Subcutaneous abdominal adipose tissue (tissue), 5 donors: ENCODE data around the gene MPIG6B.
"Not testable (repeated sequence)": the region's sequence is repeated elsewhere in the genome, so short reads cannot be mapped to it uniquely, and the experiment has no call there.

Experiments
- H3K27ac ChIP-seq: one replicate; pipeline ENCODE4 v1.7.0; 2013; ENCODE audit warnings: low read depth, mild to moderate bottlenecking, inconsistent platforms, low read length, moderate library complexity
- H3K27me3 ChIP-seq, 5 donors: one replicate each; pipeline ENCODE4 v1.7.0; 2013; ENCODE audit warnings: low read length in 5 of 5, inconsistent platforms in 1 of 5; ENCODE audit not compliant: control insufficient read depth in 5 of 5, insufficient read depth in 4 of 5
- H3K36me3 ChIP-seq, 5 donors: one replicate each; pipeline ENCODE4 v1.7.0; 2013; ENCODE audit warnings: low read length in 5 of 5; ENCODE audit not compliant: control insufficient read depth in 5 of 5, insufficient read depth in 5 of 5
- H3K4me1 ChIP-seq, 5 donors: one replicate each; pipeline ENCODE4 v1.7.0; 2013; ENCODE audit warnings: low read length in 5 of 5, mild to moderate bottlenecking in 3 of 5, moderate library complexity in 1 of 5; ENCODE audit not compliant: control insufficient read depth in 5 of 5, insufficient read depth in 5 of 5
- H3K4me3 ChIP-seq, 5 donors: one replicate each; pipeline ENCODE4 v1.7.0; 2013; ENCODE audit warnings: low read length in 5 of 5, low read depth in 1 of 5
- H3K9ac ChIP-seq, 5 donors: one replicate each; pipeline ENCODE4 v1.7.0; 2013; ENCODE audit warnings: low read length in 5 of 5, mild to moderate bottlenecking in 4 of 5, moderate library complexity in 3 of 5
- H3K9me3 ChIP-seq, 5 donors: one replicate each; pipeline ENCODE4 v1.7.0; 2013; ENCODE audit warnings: low read length in 5 of 5; ENCODE audit not compliant: control insufficient read depth in 5 of 5
- donor health status: healthy.
- donor health status: healthy.
- donor health status: healthy.
- donor health status: healthy.
- donor health status: healthy.

Gene MPIG6B

GRCh38 chr6:31700740-31701401, 22.3 kb upstream of the MPIG6B start:
- Histone ChIP-seq H3K36me3 (peaks cover 2 to 38% (median 22%) of the 10 kb centered on the region in 5 donors), H3K4me1 (peaks cover 6 to 38% (median 24%) of the 10 kb centered on the region in 5 donors), H3K4me3 (no peak overlapping the region)

GRCh38 chr6:31701666-31702404, 21.3 kb upstream of the MPIG6B start:
- Histone ChIP-seq H3K36me3 (peaks cover 2 to 29% (median 14%) of the 10 kb centered on the region in 5 donors), H3K4me1 (peaks cover 6 to 35% (median 24%) of the 10 kb centered on the region in 5 donors), H3K4me3 (peak overlapping the region; percentile 89 to 98 (median 94)), H3K27me3 (no peaks in the 10 kb centered on the region), H3K27ac (peak overlapping the region; percentile 97), H3K9me3 (no peaks in the 10 kb centered on the region), H3K9ac (peak overlapping the region; percentile 90 to 97 (median 96))

More at GRCh38 chr6:31700740-31701401, 22.3 kb upstream of the MPIG6B start:
- Histone ChIP-seq H3K9ac (peak overlapping the region in 2 of 5 donors; percentile 9 to 30), H3K9me3 (no peaks in the 10 kb centered on the region), H3K27me3 (no peaks in the 10 kb centered on the region), H3K27ac (no peak overlapping the region)

- Histone ChIP-seq H3K27ac (peak overlapping the region; percentile 97), H3K36me3 (peaks cover 2 to 24% (median 12%) of the 10 kb centered on the region in 5 donors), H3K9ac (peak overlapping the region; percentile 90 to 97 (median 96)), H3K27me3 (no peaks in the 10 kb centered on the region), H3K4me1 (peaks cover 6 to 35% (median 24%) of the 10 kb centered on the region in 5 donors), H3K9me3 (no peaks in the 10 kb centered on the region), H3K4me3 (peak overlapping the region; percentile 89 to 98 (median 94))
Measured at GRCh38 chr6:31702405-31702818, 20.8 kb upstream of the MPIG6B start.

GRCh38 chr6:31702819-31703716, 20.1 kb upstream of the MPIG6B start, which contains the start of gene ABHD16A:
ABHD16A (minus strand) TSS chr6:31703324; CDS start chr6:31703281, 43 bp downstream.
- peaks cover 6 to 31% (median 24%) of the 10 kb centered on the region in 5 donors for H3K4me1 ChIP-seq
- peak within 1 kb of the TSS; percentile 90 to 97 (median 96) for H3K9ac ChIP-seq
- peaks cover 0 to 19% (median 12%) of the 10 kb centered on the region in 5 donors for H3K36me3 ChIP-seq
- H3K4me3 ChIP-seq = peak within 1 kb of the TSS; percentile 89 to 98 (median 94)
- no peaks in the 10 kb centered on the region for H3K27me3 ChIP-seq
- H3K27ac ChIP-seq = peak within 1 kb of the TSS; percentile 97
- H3K9me3 ChIP-seq = no peaks in the 10 kb centered on the region

GRCh38 chr6:31705931-31706330, 17.2 kb upstream of the MPIG6B start:
- Histone ChIP-seq H3K27ac (no peak overlapping the region), H3K36me3 (peaks cover 0 to 3% (median 0%) of the 10 kb centered on the region in 5 donors), H3K4me1 (peaks cover 6 to 32% (median 23%) of the 10 kb centered on the region in 5 donors), H3K9me3 (no peaks in the 10 kb centered on the region), H3K27me3 (peaks cover 0 to 4% (median 4%) of the 10 kb centered on the region in 5 donors), H3K9ac (no peak overlapping the region), H3K4me3 (no peak overlapping the region)

- H3K36me3 ChIP-seq = no peaks in the 10 kb centered on the region
- H3K9me3 ChIP-seq = no peaks in the 10 kb centered on the region
- no peak within 1 kb of the TSS for H3K27ac ChIP-seq
- H3K9ac ChIP-seq = no peak within 1 kb of the TSS
- peaks cover 0 to 4% (median 4%) of the 10 kb centered on the region in 5 donors for H3K27me3 ChIP-seq
- peaks cover 5 to 29% (median 22%) of the 10 kb centered on the region in 5 donors for H3K4me1 ChIP-seq
- no peak within 1 kb of the TSS for H3K4me3 ChIP-seq
Measured at GRCh38 chr6:31706599-31706998, 16.6 kb upstream of the MPIG6B start, which contains the start of gene LY6G6F. LY6G6F (plus strand) TSS chr6:31706866; CDS start chr6:31706907, 41 bp downstream.

- Histone ChIP-seq H3K27ac (no peak overlapping the region), H3K4me3 (no peak overlapping the region), H3K4me1 (peaks cover 0 to 18% (median 12%) of the 10 kb centered on the region in 5 donors), H3K36me3 (no peaks in the 10 kb centered on the region), H3K9me3 (no peaks in the 10 kb centered on the region), H3K9ac (no peak overlapping the region), H3K27me3 (peaks cover 0 to 4% (median 4%) of the 10 kb centered on the region in 5 donors)
Measured at GRCh38 chr6:31707701-31708100, 15.5 kb upstream of the MPIG6B start.

GRCh38 chr6:31708224-31708623, 14.9 kb upstream of the MPIG6B start:
- peaks cover 0 to 4% (median 4%) of the 10 kb centered on the region in 5 donors for H3K27me3 ChIP-seq
- no peak overlapping the region for H3K9ac ChIP-seq
- no peaks in the 10 kb centered on the region for H3K36me3 ChIP-seq
- no peaks in the 10 kb centered on the region for H3K9me3 ChIP-seq
- peaks cover 0 to 15% (median 12%) of the 10 kb centered on the region in 5 donors for H3K4me1 ChIP-seq
- H3K4me3 ChIP-seq = no peak overlapping the region
- no peak overlapping the region for H3K27ac ChIP-seq

GRCh38 chr6:31709157-31709556, 14.0 kb upstream of the MPIG6B start:
- H3K27ac ChIP-seq, H3K9me3 ChIP-seq, H3K9ac ChIP-seq, H3K27me3 ChIP-seq, H3K36me3 ChIP-seq, H3K4me3 ChIP-seq, H3K4me1 ChIP-seq: not testable (repeated sequence)
